ENCODE data around the gene PRSS58. TPM values are rescaled to one million over a fixed set of nuclear protein-coding genes. Genes with fewer than 3 reads are reported as not detected.

PRSS58 gene
- total and polyA plus RNA-seq, 4 donors, result not detected

Small RNA genes lying within 50 kb of the gene (small RNA-seq; reads per million reads assigned to genes)
- gene TRBV1 (ENCODE audit: low replicate concordance), result not detected

Other genes starting within 250 kb of the PRSS58 start
- gene MGAM2, start 146.3 kb downstream of the PRSS58 start, total RNA-seq, result under 1 TPM; 0.20 to 0.52 TPM
- gene MGAM2, start 146.3 kb downstream of the PRSS58 start, polyA plus RNA-seq, result under 1 TPM in 1 of 2 donors, not detected in 1; 0.93 TPM

Data from lung (tissue), 5 donors.